ENCODE results near the gene MEIS1. TPM values are rescaled to one million over a fixed set of nuclear protein-coding genes. Genes with fewer than 3 reads are reported as not detected.

The MEIS1 gene
- total RNA-seq, 3 donors from 2014 or later (not counting 1 experiment from before 2014, with no cell fraction given): 2.0 to 5.4 (median 3.6) TPM

- Mint-ChIP-seq H3K27me3 (ENCODE audit: low read depth in 2 of 2) (peaks cover 17 to 30% of the 10 kb centered on the region in 2 donors), H3K36me3 (no peaks in the 10 kb centered on the region), H3K4me1 (no peaks in the 10 kb centered on the region), H3K4me3 (no peak overlapping the region), H3K27ac (no peak overlapping the region), H3K9me3 (no peaks in the 10 kb centered on the region)
- Histone ChIP-seq H3K4me3 (ENCODE audit: low read length) (no peak overlapping the region), H3K4me1 (ENCODE audit: control insufficient read depth, insufficient read depth, low read length) (peaks cover 13% of the 10 kb centered on the region), H3K27me3 (ENCODE audit: control insufficient read depth, insufficient read depth, low read length) (peaks cover 49% of the 10 kb centered on the region), H3K9me3 (ENCODE audit: control insufficient read depth, insufficient read depth, low read length) (no peaks in the 10 kb centered on the region), H3K36me3 (ENCODE audit: control insufficient read depth, insufficient read depth, low read length) (no peaks in the 10 kb centered on the region), H3K27ac (ENCODE audit: low read length) (no peak overlapping the region)
- DNase-seq (no peak), ATAC-seq (no peak)
- no peak for TF ChIP-seq CTCF (IDR thresholded peaks at IDR 0.05)
- WGBS (ENCODE audit: insufficient coverage): no CpG with 5 or more reads among the region's 5 CpGs
- intact Hi-C loops (cut with micrococcal nuclease): no loop called here
These were observed 149.0 kb downstream of the MEIS1 start for GRCh38 chr2:66583881-66584280.

- 40% methylated on average over 5 of the region's 6 CpGs for WGBS (ENCODE audit: insufficient coverage)
- ATAC-seq: no peak
- Mint-ChIP-seq H3K9me3 (no peaks in the 10 kb centered on the region), H3K36me3 (no peaks in the 10 kb centered on the region), H3K27ac (no peak overlapping the region), H3K4me1 (no peaks in the 10 kb centered on the region), H3K4me3 (no peak overlapping the region), H3K27me3 (ENCODE audit: low read depth in 2 of 2) (peaks cover 12 to 15% of the 10 kb centered on the region in 2 donors)
- Histone ChIP-seq H3K27ac (ENCODE audit: low read length) (no peak overlapping the region), H3K27me3 (ENCODE audit: control insufficient read depth, insufficient read depth, low read length) (peaks cover 32% of the 10 kb centered on the region), H3K4me3 (ENCODE audit: low read length) (no peak overlapping the region), H3K4me1 (ENCODE audit: control insufficient read depth, insufficient read depth, low read length) (peaks cover 13% of the 10 kb centered on the region), H3K36me3 (ENCODE audit: control insufficient read depth, insufficient read depth, low read length) (no peaks in the 10 kb centered on the region), H3K9me3 (ENCODE audit: control insufficient read depth, insufficient read depth, low read length) (no peaks in the 10 kb centered on the region)
- intact Hi-C loops (cut with micrococcal nuclease): no loop called here
- DNase-seq: no peak
- TF ChIP-seq CTCF (IDR thresholded peaks at IDR 0.05): no peak
These were observed 150.7 kb downstream of the MEIS1 start for GRCh38 chr2:66585587-66585986.

GRCh38 chr2:66587216-66587615, 152.3 kb downstream of the MEIS1 start:
- intact Hi-C loops (cut with micrococcal nuclease): no loop called here

More at GRCh38 chr2:66587216-66587615, 152.3 kb downstream of the MEIS1 start:
- ATAC-seq: no peak
- DNase-seq: no peak
- Mint-ChIP-seq H3K9me3 (no peaks in the 10 kb centered on the region), H3K4me3 (no peak overlapping the region), H3K4me1 (no peaks in the 10 kb centered on the region), H3K27me3 (ENCODE audit: low read depth in 2 of 2) (peaks cover 5 to 7% of the 10 kb centered on the region in 2 donors), H3K36me3 (no peaks in the 10 kb centered on the region), H3K27ac (no peak overlapping the region)
- H3K4me3 ChIP-seq (ENCODE audit: low read length): no peak overlapping the region
- no peaks in the 10 kb centered on the region for H3K9me3 ChIP-seq (ENCODE audit: control insufficient read depth, insufficient read depth, low read length)
- TF ChIP-seq CTCF (IDR thresholded peaks at IDR 0.05): no peak
- no peak overlapping the region for H3K27ac ChIP-seq (ENCODE audit: low read length)
- peaks cover 3% of the 10 kb centered on the region for H3K4me1 ChIP-seq (ENCODE audit: control insufficient read depth, insufficient read depth, low read length)
- 19% methylated on average over 4 of the region's 4 CpGs for WGBS (ENCODE audit: insufficient coverage)
- H3K36me3 ChIP-seq (ENCODE audit: control insufficient read depth, insufficient read depth, low read length): no peaks in the 10 kb centered on the region
- H3K27me3 ChIP-seq (ENCODE audit: control insufficient read depth, insufficient read depth, low read length): peaks cover 16% of the 10 kb centered on the region

Measured in natural killer cell (primary cell).